Ovary (tissue), 3 donors: ENCODE measurements around the gene SLC39A11.

Source experiments
- EP300 ChIP-seq: sonication (generic); formaldehyde crosslinking; IDR thresholded peaks from one replicate; pipeline ENCODE4 v1.6.1; 2017; ENCODE audit warnings: antibody characterized with exemption
- POLR2A ChIP-seq: fragments of 450-650 bp; IDR thresholded peaks from one replicate; pipeline ENCODE4 v1.6.1; 2017; ENCODE audit warnings: antibody characterized with exemption, mild to moderate bottlenecking, moderate library complexity
- TF ChIP-seq, protein P1 (sequence below), 3 donors: fragments of 450-650 bp in 2 of 3; fragments of 200-600 bp in 1 of 3; IDR thresholded peaks; one replicate each; pipeline versions ENCODE4 v1.5.1 to v1.8.0; 2016 to 2022; ENCODE audit warnings: antibody characterized with exemption in 3 of 3, mild to moderate bottlenecking in 1 of 3
- donor health status: DM: no; HTN: no; CAD: no.

GRCh38 chr17:72870367-72870985, 222.0 kb downstream of the SLC39A11 start:
- TF ChIP-seq, protein P1, sequence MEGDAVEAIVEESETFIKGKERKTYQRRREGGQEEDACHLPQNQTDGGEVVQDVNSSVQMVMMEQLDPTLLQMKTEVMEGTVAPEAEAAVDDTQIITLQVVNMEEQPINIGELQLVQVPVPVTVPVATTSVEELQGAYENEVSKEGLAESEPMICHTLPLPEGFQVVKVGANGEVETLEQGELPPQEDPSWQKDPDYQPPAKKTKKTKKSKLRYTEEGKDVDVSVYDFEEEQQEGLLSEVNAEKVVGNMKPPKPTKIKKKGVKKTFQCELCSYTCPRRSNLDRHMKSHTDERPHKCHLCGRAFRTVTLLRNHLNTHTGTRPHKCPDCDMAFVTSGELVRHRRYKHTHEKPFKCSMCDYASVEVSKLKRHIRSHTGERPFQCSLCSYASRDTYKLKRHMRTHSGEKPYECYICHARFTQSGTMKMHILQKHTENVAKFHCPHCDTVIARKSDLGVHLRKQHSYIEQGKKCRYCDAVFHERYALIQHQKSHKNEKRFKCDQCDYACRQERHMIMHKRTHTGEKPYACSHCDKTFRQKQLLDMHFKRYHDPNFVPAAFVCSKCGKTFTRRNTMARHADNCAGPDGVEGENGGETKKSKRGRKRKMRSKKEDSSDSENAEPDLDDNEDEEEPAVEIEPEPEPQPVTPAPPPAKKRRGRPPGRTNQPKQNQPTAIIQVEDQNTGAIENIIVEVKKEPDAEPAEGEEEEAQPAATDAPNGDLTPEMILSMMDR (IDR thresholded peaks at IDR 0.05), result no peak
- TF ChIP-seq POLR2A (no peak), EP300 (no peak)
